IMR-90 (cell line): ENCODE data around the gene GMEB2. TPM values are rescaled to one million over a fixed set of nuclear protein-coding genes. Genes with fewer than 3 reads are reported as not detected.

ENCODE experiments used
- ATAC-seq: fragments of 200-7000 bp; cut with Tn5 transposase; 2 replicates; pipeline ENCODE4 v1.9.1; 2020; ENCODE audit warnings: low read depth, mild to moderate bottlenecking, moderate library complexity
- BruUV-seq: library from RNA; stranded (reverse); fragments of 400-500 nt; replicated peaks from 2 replicates; lab custom pipeline; 2021; lab: Mats Ljungman, UMichigan
- CTCF ChIA-PET: fragments of 300-600 bp; formaldehyde crosslinking; extraction: SDS; loops from one replicate; lab custom pipeline; 2021; ENCODE audit warnings: antibody characterized with exemption; lab: Yijun Ruan, JAX
- POLR2A ChIA-PET: fragments of 300-600 bp; sonication (Branson Sonifier 250); formaldehyde crosslinking; loops from one replicate; lab custom pipeline; 2022; ENCODE audit warnings: antibody characterized with exemption; ENCODE audit not compliant: unreplicated experiment; lab: Charles Lee
- DNase-seq: peaks from one replicate; pipeline ENCODE4 v3.0.0; 2013
- H2AFZ ChIP-seq: replicated peaks from 2 replicates; pipeline ENCODE3; 2013; ENCODE audit warnings: low read length, mild to moderate bottlenecking; ENCODE audit not compliant: poor library complexity
- H2AK5ac ChIP-seq: 2 replicates; pipeline ENCODE4 v1.6.1; 2013; ENCODE audit warnings: low read depth, low read length, inconsistent platforms
- H2AK9ac ChIP-seq: replicated peaks from 2 replicates; pipeline ENCODE3; 2013; ENCODE audit warnings: mild to moderate bottlenecking, low read depth, low read length, moderate library complexity; ENCODE audit not compliant: poor library complexity
- H2BK120ac ChIP-seq: 2 replicates; pipeline ENCODE4 v1.6.1; 2013; ENCODE audit warnings: low read depth, low read length, inconsistent platforms
- H2BK15ac ChIP-seq: 3 replicates; pipeline ENCODE4 v1.6.1; 2013; ENCODE audit warnings: low read depth, low read length, inconsistent platforms
- H2BK20ac ChIP-seq: 2 replicates; pipeline ENCODE4 v1.6.1; 2013; ENCODE audit warnings: low read depth, mild to moderate bottlenecking, inconsistent platforms, low read length, moderate library complexity
- H2BK5ac ChIP-seq: 2 replicates; pipeline ENCODE4 v1.6.1; 2013; ENCODE audit warnings: mild to moderate bottlenecking, low read depth, low read length, inconsistent platforms; ENCODE audit not compliant: poor library complexity, severe bottlenecking
- H3K14ac ChIP-seq: replicated peaks from 2 replicates; pipeline ENCODE4 v1.6.1; 2013; ENCODE audit warnings: low read depth, low read length, inconsistent platforms
- H3K18ac ChIP-seq: 2 replicates; pipeline ENCODE4 v1.6.1; 2013; ENCODE audit warnings: low read depth, low read length, control low read depth
- H3K23ac ChIP-seq: 2 replicates; pipeline ENCODE4 v1.6.1; 2013; ENCODE audit warnings: low read depth, low read length, inconsistent platforms
- H3K27ac ChIP-seq: 2 replicates; pipeline ENCODE4 v1.5.1; 2013; ENCODE audit warnings: mild to moderate bottlenecking, control low read depth, low read length; ENCODE audit not compliant: insufficient read depth
- H3K27me3 ChIP-seq: 2 replicates; pipeline ENCODE4 v1.6.1; 2013; ENCODE audit warnings: low read length; ENCODE audit not compliant: control insufficient read depth, insufficient read depth
- H3K36me3 ChIP-seq: 2 replicates; pipeline ENCODE4 v1.6.1; 2013; ENCODE audit warnings: low read length, mixed read lengths; ENCODE audit not compliant: control insufficient read depth, insufficient read depth
- H3K4ac ChIP-seq: 2 replicates; pipeline ENCODE4 v1.6.1; 2013; ENCODE audit warnings: low read depth, low read length, inconsistent platforms
- H3K4me1 ChIP-seq: 2 replicates; pipeline ENCODE4 v1.6.1; 2013; ENCODE audit warnings: low read length, mixed read lengths; ENCODE audit not compliant: control insufficient read depth, insufficient read depth
- H3K4me2 ChIP-seq: 2 replicates; pipeline ENCODE4 v1.6.1; 2013; ENCODE audit warnings: low read depth, mild to moderate bottlenecking, control low read depth, low read length, moderate library complexity
- H3K4me3 ChIP-seq: 2 replicates; pipeline ENCODE4 v1.5.1; 2013; ENCODE audit warnings: low read depth, mild to moderate bottlenecking, control low read depth, low read length, moderate library complexity; ENCODE audit not compliant: insufficient read depth
- H3K56ac ChIP-seq: 2 replicates; pipeline ENCODE4 v1.6.1; 2013; ENCODE audit warnings: low read length, inconsistent platforms; ENCODE audit not compliant: insufficient read depth; ENCODE audit errors: extremely low read depth
- H3K79me1 ChIP-seq, 2 experiments: 2 replicates each; pipeline ENCODE4 v1.6.1; 2013; ENCODE audit warnings: low read length in 2 of 2, inconsistent platforms in 1 of 2, low read depth in 1 of 2
- H3K9ac ChIP-seq: 2 replicates; pipeline ENCODE4 v1.6.1; 2013; ENCODE audit warnings: low read depth, low read length, control low read depth
- H3K9me1 ChIP-seq: 2 replicates; pipeline ENCODE4 v1.6.1; 2013; ENCODE audit warnings: low read length, inconsistent platforms; ENCODE audit not compliant: insufficient read depth
- H3K9me3 ChIP-seq: 2 replicates; pipeline ENCODE4 v1.6.1; 2013; ENCODE audit warnings: low read length; ENCODE audit not compliant: control insufficient read depth, insufficient read depth
- H4K20me1 ChIP-seq: 2 replicates; pipeline ENCODE4 v1.6.1; 2013; ENCODE audit warnings: low read length, inconsistent platforms; ENCODE audit not compliant: insufficient read depth
- H4K5ac ChIP-seq: 2 replicates; pipeline ENCODE4 v1.6.1; 2013; ENCODE audit warnings: mild to moderate bottlenecking, low read depth, low read length, control low read depth
- H4K8ac ChIP-seq, 2 experiments: 2 replicates each; pipeline ENCODE4 v1.6.1; 2013; ENCODE audit warnings: low read depth in 2 of 2, low read length in 2 of 2, control low read depth in 1 of 2, inconsistent platforms in 1 of 2
- H4K91ac ChIP-seq: 2 replicates; pipeline ENCODE4 v1.6.1; 2013; ENCODE audit warnings: low read depth, low read length, inconsistent platforms; ENCODE audit not compliant: insufficient read depth
- CHD1 ChIP-seq: IDR thresholded peaks from 2 replicates; pipeline ENCODE4 v1.6.1; 2012; ENCODE audit warnings: low read depth, low read length, improper control_type of control experiment
- CTCF ChIP-seq: conservative IDR thresholded peaks from 2 replicates; pipeline ENCODE4 v1.5.1; 2012; ENCODE audit warnings: mild to moderate bottlenecking, low read depth, low read length, improper control_type of control experiment
- MAFK ChIP-seq: IDR thresholded peaks from 2 replicates; pipeline ENCODE4 v1.6.1; 2012; ENCODE audit warnings: low read depth, low read length, improper control_type of control experiment
- MAZ ChIP-seq: IDR thresholded peaks from 2 replicates; pipeline ENCODE4 v1.6.1; 2012; ENCODE audit warnings: low read depth, mild to moderate bottlenecking, low read length, improper control_type of control experiment, moderate library complexity, borderline replicate concordance
- MXI1 ChIP-seq: IDR thresholded peaks from 2 replicates; pipeline ENCODE4 v1.6.1; 2012; ENCODE audit warnings: low read depth, mild to moderate bottlenecking, low read length, moderate library complexity, borderline replicate concordance
- NFE2L2 ChIP-seq: fragments of 150-350 bp; IDR thresholded peaks from 2 replicates; pipeline ENCODE4 v1.6.1; 2016; ENCODE audit warnings: low read depth, mild to moderate bottlenecking, low read length
- RAD21 ChIP-seq: IDR thresholded peaks from 2 replicates; pipeline ENCODE4 v1.6.1; 2012; ENCODE audit warnings: low read length, improper control_type of control experiment
- RCOR1 ChIP-seq: IDR thresholded peaks from 2 replicates; pipeline ENCODE4 v1.6.1; 2012; ENCODE audit warnings: mild to moderate bottlenecking, low read length, improper control_type of control experiment; ENCODE audit not compliant: insufficient replicate concordance
- RFX5 ChIP-seq: IDR thresholded peaks from 2 replicates; pipeline ENCODE4 v1.8.0; 2012; ENCODE audit warnings: low read depth, mild to moderate bottlenecking, low read length, moderate library complexity
- SMC3 ChIP-seq: fragments of 150-350 bp; IDR thresholded peaks from 2 replicates; pipeline ENCODE4 v1.6.1; 2016; ENCODE audit warnings: low read depth, mild to moderate bottlenecking, antibody characterized with exemption, low read length, moderate library complexity
- USF2 ChIP-seq: fragments of 150-350 bp; IDR thresholded peaks from 2 replicates; pipeline ENCODE4 v1.6.1; 2017; ENCODE audit warnings: mild to moderate bottlenecking, antibody characterized with exemption, low read length, low read depth
- WGBS, 2 experiments: methylation state at CpG; one replicate each; pipeline versions ENCODE4 v1.1.5 to v1.1.7; 2013; ENCODE audit warnings: missing lambda C conversion rate in 2 of 2; ENCODE audit not compliant: insufficient read length in 1 of 2; ENCODE audit errors: extremely low coverage in 2 of 2; 5-methylcytosine and 5-hydroxymethylcytosine counted together
- dilution Hi-C: fragments of 300-500 bp; cut with HindIII; formaldehyde crosslinking; loops from one replicate; pipeline ENCODE4 v1.14.3; 2018; ENCODE audit warnings: low sequenced_read_pairs; ENCODE audit not compliant: unreplicated experiment
- in situ Hi-C: fragments of 300-500 bp; cut with MboI; formaldehyde crosslinking; loops from 3 replicates; pipeline ENCODE4 v1.14.3; 2019; ENCODE audit warnings: low sequenced_read_pairs, inconsistent platforms, mixed read lengths
- intact Hi-C: fragments of 100-400 bp; cut with micrococcal nuclease; formaldehyde crosslinking; loops from 2 replicates; pipeline ENCODE4 v1.10.0; 2022
- polyA plus RNA-seq, 3 experiments: library from polyadenylated mRNA; depleted of rRNA; stranded (reverse); fragments of >200 nt; gene quantifications; 2 replicates each; pipeline ENCODE4 v1.2.3, GENCODE V29; 2012; ENCODE audit warnings: low replicate concordance in 1 of 3
- total RNA-seq: library from RNA; depleted of rRNA; stranded (reverse); fragments of >200 nt; gene quantifications from 2 replicates; pipeline ENCODE4 v1.2.3, GENCODE V29; 2012

The GMEB2 gene
- total and polyA plus RNA-seq, 2 of the 4 experiments (the other 2 are of a cell fraction): 5.0 to 10.0 TPM

- Histone ChIP-seq H3K27ac (no peak overlapping the region), H2BK120ac (no peak overlapping the region), H3K4me2 (no peak overlapping the region), H3K56ac (no peak overlapping the region), H3K4ac (no peak overlapping the region), H2AFZ (peak overlapping the region; percentile 51), H3K14ac (no peak overlapping the region), H3K23ac (no peak overlapping the region), H2AK5ac (no peak overlapping the region), H4K5ac (no peak overlapping the region), H3K9ac (no peak overlapping the region), H2AK9ac (no peak overlapping the region), H3K4me1 (no peaks in the 10 kb centered on the region), H2BK5ac (no peak overlapping the region), H3K36me3 (no peaks in the 10 kb centered on the region), H2BK15ac (no peak overlapping the region), H3K4me3 (no peak overlapping the region), H4K20me1 (no peaks in the 10 kb centered on the region), H4K8ac (no peak overlapping the region), H3K79me1 (no peaks in the 10 kb centered on the region), H3K9me1 (no peaks in the 10 kb centered on the region), H2BK20ac (no peak overlapping the region), H3K27me3 (peaks cover 40% of the 10 kb centered on the region), H3K18ac (no peak overlapping the region), H4K91ac (no peak overlapping the region), H3K9me3 (no peaks in the 10 kb centered on the region)
- in situ Hi-C loops: no loop called here
- ATAC-seq: no peak
- no peak for TF ChIP-seq RCOR1
- no peak for TF ChIP-seq MAFK
- no peak for TF ChIP-seq SMC3
- no peak for TF ChIP-seq CTCF
- TF ChIP-seq NFE2L2: no peak
- TF ChIP-seq USF2: no peak
- TF ChIP-seq RAD21: no peak
- no peak for TF ChIP-seq RFX5
- TF ChIP-seq MAZ: no peak
- no peak for TF ChIP-seq CHD1
- TF ChIP-seq MXI1: no peak
- POLR2A ChIA-PET: no interaction called here
- no TSS peak for BruUV-seq
- dilution Hi-C loops: no loop called here
- no peak for DNase-seq
- no CpG with 5 or more reads among the region's 11 CpGs for WGBS, 2 experiments
- intact Hi-C loops: no loop called here
- CTCF ChIA-PET: no interaction called here
Measured at GRCh38 chr20:63548542-63548941, 78.4 kb downstream of the GMEB2 start.
